ENCODE measurements around the gene IER2. TPM values are rescaled to one million over a fixed set of nuclear protein-coding genes. Genes with fewer than 3 reads are reported as not detected.
A peak's percentile ranks its signal among the peaks of the same experiment; 100 is the strongest.

The IER2 gene
- total and polyA plus RNA-seq, 9 of the 15 experiments (the other 6 are each of a cell fraction or from before 2014, with no cell fraction given): 4.5 to 205 (median 23.7) TPM

GRCh38 chr19:13102666-13103580, 47.3 kb upstream of the IER2 start, which contains the start of gene LYL1 (continued):
- TF ChIP-seq ZNF512 (tag; IDR thresholded peaks at IDR 0.05) (no peak), ELF4 (CRISPR knock-in tag; IDR thresholded peaks at IDR 0.05) (peak; percentile 84), PRPF4 (IDR thresholded peaks at IDR 0.05; ENCODE audit: insufficient read depth, low read depth, low read length, poor library complexity, severe bottlenecking) (no peak), SAFB (IDR thresholded peaks at IDR 0.05; ENCODE audit: borderline replicate concordance, low read depth, low read length) (peak; percentile 64), PCBP1 (IDR thresholded peaks at IDR 0.05; ENCODE audit: low read depth, low read length, poor library complexity, severe bottlenecking) (peak; percentile 98), ZBTB9 (CRISPR knock-in tag; IDR thresholded peaks at IDR 0.05) (peak; percentile 85), TEAD1 (CRISPR knock-in tag; IDR thresholded peaks at IDR 0.05) (peak in 1 of 2 experiments; percentile 63; a peak in 2 of 4 replicates), PREB (CRISPR knock-in tag; IDR thresholded peaks at IDR 0.05) (no peak), SMARCB1 (IDR thresholded peaks at IDR 0.05; ENCODE audit: insufficient read length, low read depth) (peak; percentile 54), KLF1 (tag; IDR thresholded peaks at IDR 0.05) (peak; percentile 55; the same call in 1 of the 2 replicates), ZBTB40 (IDR thresholded peaks at IDR 0.05) (peak; percentile 78), ZBTB40 (CRISPR knock-in tag; IDR thresholded peaks at IDR 0.05) (no peak)
